ENCODE data around the gene C10orf71. TPM values are rescaled to one million over a fixed set of nuclear protein-coding genes. Genes with fewer than 3 reads are reported as not detected.
A peak's percentile ranks its signal among the peaks of the same experiment; 100 is the strongest.

Gene C10orf71
- total RNA-seq, 1 donor from 2014 or later, result not detected

DNA sequence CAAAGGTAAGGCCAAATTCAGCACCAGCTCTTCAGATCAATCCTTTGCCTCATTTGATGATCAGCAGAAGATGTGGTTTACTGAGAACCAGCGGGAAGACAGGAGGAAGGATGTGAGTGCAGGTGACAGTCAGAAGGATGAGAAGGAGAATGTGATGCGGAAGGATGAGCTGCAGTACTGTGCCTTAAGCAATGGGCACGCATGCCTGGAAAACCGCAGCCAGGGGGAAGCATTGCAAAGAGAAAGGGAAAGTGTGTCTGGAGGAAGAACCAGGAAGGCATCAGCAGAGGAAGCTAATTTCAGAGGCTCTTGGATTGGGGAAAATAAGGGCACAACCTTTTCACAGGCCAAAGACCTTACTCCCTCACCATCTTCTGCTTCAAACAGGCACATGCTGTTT is 25.7 kb downstream of the C10orf71 start:
- Histone ChIP-seq H3K4me3 (no peak overlapping the region), H3K27me3 (ENCODE audit: low read depth) (no peaks in the 10 kb centered on the region), H3K4me1 (no peaks in the 10 kb centered on the region), H3K36me3 (no peaks in the 10 kb centered on the region), H3K27ac (no peak overlapping the region), H3K9me3 (no peaks in the 10 kb centered on the region)
- ATAC-seq, result peak; percentile 24 to 63
- no peak for DNase-seq
- TF ChIP-seq, protein P1, sequence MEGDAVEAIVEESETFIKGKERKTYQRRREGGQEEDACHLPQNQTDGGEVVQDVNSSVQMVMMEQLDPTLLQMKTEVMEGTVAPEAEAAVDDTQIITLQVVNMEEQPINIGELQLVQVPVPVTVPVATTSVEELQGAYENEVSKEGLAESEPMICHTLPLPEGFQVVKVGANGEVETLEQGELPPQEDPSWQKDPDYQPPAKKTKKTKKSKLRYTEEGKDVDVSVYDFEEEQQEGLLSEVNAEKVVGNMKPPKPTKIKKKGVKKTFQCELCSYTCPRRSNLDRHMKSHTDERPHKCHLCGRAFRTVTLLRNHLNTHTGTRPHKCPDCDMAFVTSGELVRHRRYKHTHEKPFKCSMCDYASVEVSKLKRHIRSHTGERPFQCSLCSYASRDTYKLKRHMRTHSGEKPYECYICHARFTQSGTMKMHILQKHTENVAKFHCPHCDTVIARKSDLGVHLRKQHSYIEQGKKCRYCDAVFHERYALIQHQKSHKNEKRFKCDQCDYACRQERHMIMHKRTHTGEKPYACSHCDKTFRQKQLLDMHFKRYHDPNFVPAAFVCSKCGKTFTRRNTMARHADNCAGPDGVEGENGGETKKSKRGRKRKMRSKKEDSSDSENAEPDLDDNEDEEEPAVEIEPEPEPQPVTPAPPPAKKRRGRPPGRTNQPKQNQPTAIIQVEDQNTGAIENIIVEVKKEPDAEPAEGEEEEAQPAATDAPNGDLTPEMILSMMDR (IDR thresholded peaks at IDR 0.05), result no peak
- intact Hi-C loops (cut with DNase I), result no loop called here

DNA sequence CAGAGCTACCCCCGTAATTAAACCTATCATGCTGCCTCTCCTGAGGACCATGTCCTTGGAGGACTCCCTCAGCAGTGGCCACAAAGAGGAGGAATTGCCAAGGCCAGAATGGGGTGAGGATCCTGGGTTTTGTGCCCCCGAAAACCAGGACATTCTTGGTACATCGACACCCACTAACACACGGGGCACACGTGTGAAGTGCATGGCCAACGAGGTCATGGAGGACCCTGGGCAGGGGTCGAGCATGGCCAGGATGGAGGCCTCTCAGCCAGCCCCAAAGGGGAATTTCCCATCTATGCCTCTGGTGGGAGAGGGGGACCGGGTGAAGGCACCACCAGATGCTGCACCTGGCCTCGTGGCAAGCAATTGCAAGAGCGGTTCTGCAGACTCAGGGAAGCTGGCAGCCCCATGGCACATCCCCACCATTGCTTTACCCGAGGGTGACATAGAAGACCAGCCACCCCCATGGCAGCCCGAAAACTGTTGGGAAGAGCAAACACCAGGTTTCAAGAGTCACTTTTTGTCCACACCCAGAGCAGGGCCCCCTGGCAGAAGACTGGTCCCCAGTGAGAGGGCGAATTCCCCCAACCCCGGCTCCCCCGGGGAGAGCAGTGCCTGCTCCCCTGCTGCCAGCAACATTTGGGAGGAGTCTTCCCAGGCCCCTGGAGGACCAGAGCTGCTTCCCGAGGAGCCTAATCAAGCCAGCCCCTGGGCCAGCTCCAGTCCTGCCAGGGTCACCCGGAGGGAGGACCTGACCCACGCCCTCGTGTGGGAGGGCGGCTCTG is 26.4 kb downstream of the C10orf71 start:
- Histone ChIP-seq H3K27me3 (ENCODE audit: low read depth) (no peaks in the 10 kb centered on the region), H3K4me3 (no peak overlapping the region), H3K36me3 (no peaks in the 10 kb centered on the region), H3K9me3 (no peaks in the 10 kb centered on the region), H3K4me1 (no peaks in the 10 kb centered on the region), H3K27ac (no peak overlapping the region)
- intact Hi-C loops (cut with DNase I), result no loop called here
- TF ChIP-seq, protein P1 (IDR thresholded peaks at IDR 0.05), result no peak
- ATAC-seq, result peak in 1 of 2 donors; percentile 21
- DNase-seq, result no peak

DNA sequence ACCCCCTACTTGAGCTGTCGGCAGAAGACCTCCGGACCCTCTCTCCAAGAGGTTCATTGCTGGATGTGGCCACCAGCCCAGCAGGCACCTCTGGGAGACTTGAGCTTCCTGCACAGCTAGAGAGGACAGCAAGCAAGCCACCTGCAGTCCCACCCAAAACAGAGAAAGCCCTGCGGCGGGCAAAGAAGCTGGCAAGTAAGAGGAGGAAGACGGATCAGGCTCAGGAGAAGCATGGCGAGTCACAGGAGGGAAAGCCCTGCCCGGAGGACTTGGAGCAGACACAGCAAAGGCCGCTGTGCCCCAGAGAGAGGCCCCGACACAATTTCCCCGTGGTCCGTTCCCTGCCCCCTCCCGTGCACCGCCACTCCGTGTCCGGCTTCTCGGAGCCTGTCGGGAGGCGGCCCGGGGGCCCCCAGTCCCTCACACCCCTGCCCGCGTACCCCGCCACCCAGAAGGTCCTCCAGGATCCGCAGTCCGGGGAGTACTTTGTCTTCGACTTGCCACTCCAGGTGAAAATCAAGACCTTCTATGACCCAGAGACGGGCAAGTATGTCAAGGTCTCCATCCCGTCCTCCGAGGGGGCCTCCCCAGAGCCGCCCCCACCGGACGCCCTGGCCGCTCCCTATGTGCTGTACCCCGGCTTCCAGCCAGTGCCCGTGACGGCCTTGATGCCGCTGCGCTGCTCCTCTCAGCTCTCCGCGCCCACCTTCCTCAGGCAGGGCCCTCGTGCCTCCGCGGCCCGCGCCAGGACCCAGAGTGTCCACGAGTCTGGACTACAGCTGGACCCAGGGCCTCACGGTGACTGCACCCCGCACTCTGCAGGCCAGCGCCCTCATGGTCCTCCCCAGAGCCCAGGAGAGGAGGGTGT is 27.2 kb downstream of the C10orf71 start:
- DNase-seq, result no peak
- TF ChIP-seq, protein P1 (IDR thresholded peaks at IDR 0.05), result no peak
- Histone ChIP-seq H3K27ac (no peak overlapping the region), H3K9me3 (no peaks in the 10 kb centered on the region), H3K27me3 (ENCODE audit: low read depth) (no peaks in the 10 kb centered on the region), H3K4me1 (no peaks in the 10 kb centered on the region), H3K36me3 (no peaks in the 10 kb centered on the region), H3K4me3 (no peak overlapping the region)
- intact Hi-C loops (cut with DNase I), result no loop called here
- no peak for ATAC-seq

DNA sequence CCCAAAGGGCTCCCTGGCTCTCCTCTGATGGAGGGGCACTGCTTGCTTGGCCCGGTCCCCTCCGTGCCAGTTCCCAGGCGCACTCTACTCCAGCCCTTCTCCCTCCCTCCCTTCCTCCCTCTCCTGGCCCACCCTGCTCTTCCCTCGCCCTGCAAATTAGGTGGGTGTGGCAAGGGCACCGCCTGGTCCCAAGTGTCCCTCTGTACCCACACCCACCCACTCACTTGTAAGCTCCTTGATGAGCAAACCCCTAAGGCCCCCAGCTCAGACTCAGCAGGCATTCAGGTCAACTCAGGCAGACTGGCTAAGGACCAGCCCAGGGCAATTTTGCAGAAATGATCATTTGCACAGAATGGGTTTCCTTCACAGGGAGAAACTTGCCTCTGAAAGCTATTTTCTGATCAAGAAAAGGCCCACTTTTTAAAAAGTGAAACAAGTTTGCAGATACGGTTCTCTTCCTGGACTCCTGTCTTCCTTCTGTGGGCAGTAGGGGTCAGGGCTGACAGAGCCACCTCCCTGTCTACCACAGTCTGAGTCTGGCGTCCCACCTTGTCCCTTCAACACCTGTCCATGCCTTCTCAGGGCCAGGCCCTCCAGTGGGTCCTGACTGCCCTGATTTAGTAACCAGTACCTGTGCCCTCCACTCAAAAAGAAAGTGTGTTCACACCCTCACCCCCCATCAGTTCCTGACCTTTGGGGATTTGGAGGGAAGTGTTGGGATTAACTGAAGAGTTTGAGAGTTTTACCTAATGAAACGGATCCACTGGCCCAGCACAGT is 28.3 kb downstream of the C10orf71 start:
- intact Hi-C loops (cut with DNase I), result no loop called here
- Histone ChIP-seq H3K9me3 (no peaks in the 10 kb centered on the region), H3K4me1 (no peaks in the 10 kb centered on the region), H3K27ac (no peak overlapping the region), H3K27me3 (ENCODE audit: low read depth) (no peaks in the 10 kb centered on the region), H3K36me3 (no peaks in the 10 kb centered on the region), H3K4me3 (no peak overlapping the region)
- no peak for DNase-seq
- ATAC-seq, result no peak
- TF ChIP-seq, protein P1 (IDR thresholded peaks at IDR 0.05), result no peak

DNA sequence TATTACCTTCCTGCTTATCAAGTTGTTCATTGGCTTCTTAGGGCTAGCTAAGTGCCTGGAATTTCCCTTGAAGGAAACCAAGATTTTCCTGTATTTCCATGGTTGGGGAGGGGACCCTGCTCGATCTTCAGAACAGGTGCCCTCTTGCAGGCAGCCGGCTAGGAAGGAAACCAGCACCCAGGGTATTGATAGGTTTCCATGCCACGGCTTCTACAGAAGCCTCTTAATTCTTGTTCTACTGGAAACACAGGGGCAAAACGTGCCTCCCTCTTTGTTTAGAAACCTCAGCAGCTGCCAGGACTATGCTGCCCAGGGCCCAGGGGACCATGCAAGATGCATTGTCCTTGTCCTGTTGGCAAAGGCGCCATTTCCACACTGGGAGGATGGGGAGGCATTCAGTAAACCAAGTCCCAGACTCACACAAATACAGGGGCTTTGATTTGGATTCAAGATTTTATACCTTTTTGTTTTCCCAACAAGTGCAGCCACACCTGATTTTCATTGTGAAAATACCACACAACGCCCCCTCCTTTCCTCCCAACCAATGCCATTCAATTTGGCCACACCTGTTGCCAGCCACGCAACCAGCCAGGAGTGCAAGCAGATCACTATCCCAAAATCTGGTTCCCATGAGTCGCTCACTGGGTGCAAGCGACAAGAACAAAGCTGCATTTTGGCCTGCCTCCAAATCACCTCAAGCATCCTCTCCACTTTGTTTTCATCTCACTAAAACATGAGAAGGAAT is 29.6 kb downstream of the C10orf71 start:
- TF ChIP-seq, protein P1 (IDR thresholded peaks at IDR 0.05), result no peak
- no peak overlapping the region for H3K27ac ChIP-seq
- no peak overlapping the region for H3K4me3 ChIP-seq
- intact Hi-C loops (cut with DNase I), result no loop called here
- no peaks in the 10 kb centered on the region for H3K4me1 ChIP-seq
- no peaks in the 10 kb centered on the region for H3K9me3 ChIP-seq
- DNase-seq, result no peak
- no peak for ATAC-seq
- no peaks in the 10 kb centered on the region for H3K27me3 ChIP-seq (ENCODE audit: low read depth)
- no peaks in the 10 kb centered on the region for H3K36me3 ChIP-seq
